ENCODE measurements around the gene BLM. TPM values are rescaled to one million over a fixed set of nuclear protein-coding genes. Genes with fewer than 3 reads are reported as not detected.
A peak's percentile ranks its signal among the peaks of the same experiment; 100 is the strongest.

The BLM gene
- total and polyA plus RNA-seq, 10 of the 15 experiments (the other 5 are each of a cell fraction or from before 2014, with no cell fraction given): 23.0 to 68.4 (median 43.9) TPM

- Histone ChIP-seq H2AFZ (ENCODE audit: control insufficient read depth, low read depth, low read length) (no peak overlapping the region), H3K36me3 (ENCODE audit: control insufficient read depth in 2 of 2, insufficient read depth in 2 of 2, low read length in 1 of 2) (no peaks in the 10 kb centered on the region), H3K27me3 (replicated peaks in 1 of 2; ENCODE audit: control insufficient read depth in 2 of 2, insufficient read depth in 2 of 2, low read length in 1 of 2) (no peaks in the 10 kb centered on the region), H3K4me1 (ENCODE audit: control insufficient read depth, insufficient read depth, low read length) (peaks cover 44% of the 10 kb centered on the region), H3K9ac (ENCODE audit: control insufficient read depth, insufficient read depth, low read length) (no peak overlapping the region), H3K27ac (ENCODE audit: control insufficient read depth, insufficient read depth) (peak overlapping the region; percentile 32; the same call in 1 of the 2 replicates), H3K4me3 (no peak overlapping the region), H4K20me1 (ENCODE audit: control insufficient read depth, insufficient read depth) (no peaks in the 10 kb centered on the region), H3K9me3 (replicated peaks; ENCODE audit: control insufficient read depth, insufficient read depth, low read length) (no peaks in the 10 kb centered on the region; the same call in 2 of the 3 replicates), H3K4me2 (ENCODE audit: control insufficient read depth, insufficient read depth) (no peak overlapping the region), H3K79me2 (ENCODE audit: control insufficient read depth, insufficient read depth, low read length) (no peaks in the 10 kb centered on the region)
- WGBS (ENCODE audit: insufficient coverage, insufficient replicate concordance, low lambda C conversion rate, missing lambda C conversion rate): 45% methylated on average over 6 of the region's 6 CpGs
- SMC1A ChIA-PET (ENCODE audit: uncharacterized antibody, unreplicated experiment): interaction anchor here (0.6 to 2.8 kb wide), 9 partner anchors 9 to 1011 kb away, joined by 3 to 19 read pairs (median 4); no protein-coding TSS in a partner anchor
- in situ Hi-C loops (cut with MboI) (no loop called here), intact Hi-C loops (cut with micrococcal nuclease; ENCODE audit: unreplicated experiment) (loop anchor here (10.0 kb wide), 1 partner anchor 84 kb away; the partner anchor contains the start of genes HDDC3 and UNC45A)
- POLR2A ChIA-PET: interaction anchor here (0.6 to 1.3 kb wide), 4 partner anchors 19 to 105 kb away, joined by 3 to 6 read pairs (median 4); no protein-coding TSS in a partner anchor
- TF ChIP-seq ZSCAN29 (IDR thresholded peaks at IDR 0.05): no peak
- no peak for TF ChIP-seq SP1 (IDR thresholded peaks at IDR 0.05; ENCODE audit: low read depth, low read length)
- no peak for FAIRE-seq
- BruUV-seq (replicated peaks): no TSS peak
- ATAC-seq: no peak
- no peak for DNase-seq (ENCODE audit: low read depth, low spot score)
- CTCF ChIA-PET: interaction anchor here (0.9 to 2.0 kb wide), 3 partner anchors 12 to 81 kb away, joined by 3 to 6 read pairs (median 3); no protein-coding TSS in a partner anchor
- RAD21 ChIA-PET (ENCODE audit: unreplicated experiment): interaction anchor here (0.6 to 3.3 kb wide), 6 partner anchors 11 to 83 kb away, joined by 3 to 19 read pairs (median 3); partner anchors contain the start of gene UNC45A
These were observed 134.0 kb downstream of the BLM start for GRCh38 chr15:90851114-90851513.

DNA sequence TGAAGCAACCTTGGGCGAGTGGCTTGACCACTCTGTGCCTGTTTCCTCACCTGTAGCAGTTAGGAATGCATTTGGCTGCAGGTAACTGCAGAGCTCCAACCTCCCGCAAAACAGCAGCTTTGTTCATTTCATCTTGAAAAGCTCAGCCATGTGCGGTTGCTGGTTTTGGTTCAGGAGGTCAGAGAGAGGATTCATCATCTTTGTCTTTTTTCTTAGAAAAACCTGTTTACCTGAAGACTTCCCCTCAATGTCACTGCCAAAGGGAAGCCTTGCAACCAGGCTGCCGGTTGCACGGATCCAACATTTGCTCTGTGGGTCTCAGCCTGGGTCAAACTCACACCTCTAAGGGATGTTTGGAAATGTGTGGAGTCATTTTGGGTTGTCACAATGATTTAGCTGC, 134.8 kb downstream of the BLM start:
- H3K79me2 ChIP-seq (ENCODE audit: control insufficient read depth, insufficient read depth, low read length): no peaks in the 10 kb centered on the region
- no peak for ATAC-seq
- H3K9ac ChIP-seq (ENCODE audit: control insufficient read depth, insufficient read depth, low read length): no peak overlapping the region
- H4K20me1 ChIP-seq (ENCODE audit: control insufficient read depth, insufficient read depth): no peaks in the 10 kb centered on the region
- H3K27me3 ChIP-seq (replicated peaks in 1 of 2; ENCODE audit: control insufficient read depth in 2 of 2, insufficient read depth in 2 of 2, low read length in 1 of 2): no peaks in the 10 kb centered on the region
- no peaks in the 10 kb centered on the region for H3K36me3 ChIP-seq (ENCODE audit: control insufficient read depth in 2 of 2, insufficient read depth in 2 of 2, low read length in 1 of 2)
- H3K27ac ChIP-seq (ENCODE audit: control insufficient read depth, insufficient read depth): no peak overlapping the region
- ChIA-PET RAD21 (ENCODE audit: unreplicated experiment) (interaction anchor here (0.6 to 3.3 kb wide), 11 partner anchors 12 to 155 kb away, joined by 3 to 19 read pairs (median 4); no protein-coding TSS in a partner anchor), SMC1A (ENCODE audit: uncharacterized antibody, unreplicated experiment) (interaction anchor here (0.8 to 2.8 kb wide), 10 partner anchors 10 to 136 kb away, joined by 3 to 19 read pairs (median 4); no protein-coding TSS in a partner anchor), POLR2A (interaction anchor here (0.5 to 1.2 kb wide), 6 partner anchors 9 to 439 kb away, joined by 3 to 4 read pairs (median 3); no protein-coding TSS in a partner anchor), CTCF (interaction anchor here (0.7 to 2.0 kb wide), 6 partner anchors 12 to 80 kb away, joined by 3 to 6 read pairs (median 4); no protein-coding TSS in a partner anchor)
- H3K9me3 ChIP-seq (replicated peaks; ENCODE audit: control insufficient read depth, insufficient read depth, low read length): no peaks in the 10 kb centered on the region; the same call in 2 of the 3 replicates
- H3K4me1 ChIP-seq (ENCODE audit: control insufficient read depth, insufficient read depth, low read length): peaks cover 53% of the 10 kb centered on the region
- H2AFZ ChIP-seq (ENCODE audit: control insufficient read depth, low read depth, low read length): no peak overlapping the region
- WGBS (ENCODE audit: insufficient coverage, insufficient replicate concordance, low lambda C conversion rate, missing lambda C conversion rate): 62% methylated on average over 5 of the region's 5 CpGs
- H3K4me2 ChIP-seq (ENCODE audit: control insufficient read depth, insufficient read depth): peak overlapping the region; percentile 82; the same call in 1 of the 2 replicates
- H3K4me3 ChIP-seq: no peak overlapping the region
- in situ Hi-C loops (cut with MboI) (no loop called here), intact Hi-C loops (cut with micrococcal nuclease; ENCODE audit: unreplicated experiment) (loop anchor here (10.0 kb wide), 1 partner anchor 83 kb away; the partner anchor contains the start of genes HDDC3 and UNC45A)
- FAIRE-seq: no peak
- BruUV-seq (replicated peaks): no TSS peak
- no peak for DNase-seq (ENCODE audit: low read depth, low spot score)
- TF ChIP-seq RELA (IDR thresholded peaks at IDR 0.05; ENCODE audit: borderline replicate concordance, partially characterized antibody) (no peak), E4F1 (IDR thresholded peaks at IDR 0.05; ENCODE audit: borderline replicate concordance, partially characterized antibody) (no peak), IRF4 (IDR thresholded peaks at IDR 0.05; ENCODE audit: low read depth, low read length) (no peak), STAT3 (IDR thresholded peaks at IDR 0.05; ENCODE audit: low read depth, low read length) (no peak), CREM (IDR thresholded peaks at IDR 0.05; ENCODE audit: low read depth) (no peak), PBX3 (IDR thresholded peaks at IDR 0.05; ENCODE audit: insufficient replicate concordance, low read depth, low read length) (no peak), ZNF274 (IDR thresholded peaks at IDR 0.05; ENCODE audit: insufficient read depth, insufficient read length) (no peak), RAD51 (IDR thresholded peaks at IDR 0.05) (no peak), ZNF384 (IDR thresholded peaks at IDR 0.05; ENCODE audit: borderline replicate concordance, low read depth, low read length) (no peak), TCF12 (IDR thresholded peaks at IDR 0.05; ENCODE audit: low read depth, low read length) (no peak), NRF1 (conservative IDR thresholded peaks at IDR 0.05; ENCODE audit: low read depth, low read length) (no peak), NFXL1 (IDR thresholded peaks at IDR 0.05; ENCODE audit: borderline replicate concordance) (no peak)

All from GM12878 (cell line).